ENCODE data around the gene TRIM24. TPM values are rescaled to one million over a fixed set of nuclear protein-coding genes. Genes with fewer than 3 reads are reported as not detected.
"Not testable (repeated sequence)": the region's sequence is repeated elsewhere in the genome, so short reads cannot be mapped to it uniquely, and the experiment has no call there.

The TRIM24 gene
- total RNA-seq, result 44.1 TPM

DNA sequence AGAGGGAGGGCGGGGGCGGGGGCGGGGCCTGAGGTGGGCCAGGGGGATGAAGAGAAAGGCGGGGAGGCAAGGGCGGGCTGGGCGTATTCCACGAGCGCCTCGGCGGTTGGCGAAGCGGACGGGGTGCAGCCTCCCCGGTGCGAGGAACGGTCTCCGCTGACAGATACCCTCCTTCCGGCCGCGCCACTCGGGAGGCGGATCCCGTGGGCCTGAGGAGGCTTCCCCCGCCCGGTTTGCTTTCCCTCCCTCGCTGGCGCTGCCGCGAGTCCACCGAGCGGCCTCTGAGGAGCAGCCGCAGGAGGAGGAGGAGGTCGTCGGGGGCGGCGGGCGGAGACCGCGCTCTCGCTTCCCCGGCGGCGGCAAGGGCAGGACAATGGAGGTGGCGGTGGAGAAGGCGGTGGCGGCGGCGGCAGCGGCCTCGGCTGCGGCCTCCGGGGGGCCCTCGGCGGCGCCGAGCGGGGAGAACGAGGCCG lies at the start of gene TRIM24:
TRIM24 (plus strand) TSS at position 84 of the 473 bp plus-strand sequence; CDS start at position 374, 290 bp downstream.
- no peak for DNase-seq (ENCODE audit: low spot score)

- DNase-seq (ENCODE audit: low spot score), result not testable (repeated sequence)
Measured at GRCh38 chr7:138412077-138412476, 48.0 kb upstream of the TRIM24 start.

- DNase-seq (ENCODE audit: low spot score), result not testable (repeated sequence)
Measured at GRCh38 chr7:138412921-138413320, 47.1 kb upstream of the TRIM24 start.

DNA sequence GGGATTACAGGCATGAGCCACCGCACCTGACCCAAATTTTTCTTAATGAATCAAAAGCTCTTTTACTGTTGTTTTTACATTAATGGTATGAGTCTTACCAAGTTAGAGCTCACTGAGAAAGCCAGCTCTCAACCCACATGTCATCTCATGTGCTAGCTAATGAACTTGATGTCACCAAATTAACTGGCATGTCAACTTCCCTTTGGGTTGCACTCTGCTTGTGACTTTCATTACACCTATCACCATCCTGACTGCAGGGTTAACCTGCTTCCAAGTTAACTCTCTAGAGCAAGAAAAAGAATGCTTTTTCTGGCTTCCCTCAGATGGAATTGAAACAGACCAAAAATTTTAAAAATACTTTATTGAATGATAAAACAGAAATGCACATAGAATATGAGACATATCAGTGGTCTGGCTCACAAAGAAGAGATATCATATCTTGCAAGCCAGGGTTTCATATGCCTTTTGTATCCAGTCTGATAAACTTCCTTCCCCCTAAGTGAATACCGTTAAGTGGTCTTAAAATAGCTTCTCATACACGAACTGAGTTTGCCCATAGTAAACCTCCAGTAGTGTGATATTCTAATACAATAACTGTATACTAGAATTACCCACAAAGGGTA lies 42.9 kb upstream of the TRIM24 start:
- DNase-seq (ENCODE audit: low spot score), result no peak

GRCh38 chr7:138417764-138418163 lies 42.3 kb upstream of the TRIM24 start:
- no peak for DNase-seq (ENCODE audit: low spot score)

GRCh38 chr7:138418403-138418802 lies 41.7 kb upstream of the TRIM24 start:
- DNase-seq (ENCODE audit: low spot score), result not testable (repeated sequence)

GRCh38 chr7:138425026-138425425 lies 35.0 kb upstream of the TRIM24 start:
- DNase-seq (ENCODE audit: low spot score), result no peak

GRCh38 chr7:138429577-138430250 lies 30.3 kb upstream of the TRIM24 start:
- DNase-seq (ENCODE audit: low spot score), result no peak

GRCh38 chr7:138431517-138431916 lies 28.5 kb upstream of the TRIM24 start:
- DNase-seq (ENCODE audit: low spot score), result no peak

DNA sequence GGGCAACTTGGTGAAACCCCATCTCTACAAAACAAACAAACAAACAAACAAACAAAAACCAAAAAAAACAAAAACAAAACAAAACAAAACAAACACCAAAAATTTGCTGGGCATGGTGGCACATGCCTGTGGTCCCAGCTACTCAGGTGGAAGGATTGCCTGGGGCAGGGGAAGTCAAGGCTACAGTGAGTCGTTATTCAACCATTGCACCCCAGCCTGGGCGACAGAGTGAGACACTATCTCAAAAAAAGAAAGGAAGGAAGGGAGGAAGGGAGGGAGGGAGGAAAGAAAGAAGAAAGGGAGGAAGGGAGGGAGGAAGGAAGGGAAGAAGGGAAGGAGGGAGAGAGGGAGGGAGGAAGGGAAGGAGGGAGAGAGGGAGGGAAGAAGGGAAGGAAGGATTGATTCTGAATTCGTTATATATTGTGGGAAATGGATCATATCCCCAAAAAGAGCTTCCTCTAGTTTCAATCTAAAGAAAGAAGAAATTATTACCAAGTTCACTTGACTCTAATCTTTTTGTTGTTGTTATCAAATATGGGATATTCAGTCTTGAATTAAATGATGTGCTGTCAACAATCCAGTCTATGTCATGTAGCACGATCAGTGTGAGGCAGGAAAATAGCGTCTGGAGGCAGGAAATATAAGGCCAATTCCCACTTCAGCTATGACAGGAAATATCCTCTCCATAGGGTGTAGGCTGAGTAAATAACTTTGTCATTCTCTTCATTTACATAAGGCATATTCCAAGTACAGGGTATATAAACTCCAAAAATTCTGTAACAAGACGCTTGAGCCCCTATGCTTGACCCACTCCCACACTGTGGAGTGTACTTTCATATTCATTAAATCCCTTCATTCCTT lies 26.2 kb upstream of the TRIM24 start:
- no peak for DNase-seq (ENCODE audit: low spot score)

DNA sequence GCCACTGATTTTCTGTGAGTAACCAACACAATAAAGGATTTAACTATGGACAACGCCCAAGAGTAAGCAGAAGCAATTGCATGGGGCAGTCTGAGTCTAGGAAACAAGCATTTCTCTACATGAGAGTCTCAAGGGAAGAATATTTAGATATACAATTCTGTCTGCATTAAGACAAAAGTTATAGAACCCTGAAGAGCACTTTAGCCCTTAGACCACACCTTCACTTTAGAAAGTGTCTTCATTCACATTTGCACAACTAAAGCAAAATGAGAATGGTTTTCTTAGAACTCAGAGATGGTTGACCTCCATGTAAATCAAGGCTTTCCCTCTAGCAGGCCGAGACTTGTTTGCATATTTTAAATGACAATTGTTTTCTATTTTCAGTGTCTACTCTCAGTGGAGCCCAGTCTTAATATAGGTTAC lies 25.5 kb upstream of the TRIM24 start:
- DNase-seq (ENCODE audit: low spot score), result no peak

DNA sequence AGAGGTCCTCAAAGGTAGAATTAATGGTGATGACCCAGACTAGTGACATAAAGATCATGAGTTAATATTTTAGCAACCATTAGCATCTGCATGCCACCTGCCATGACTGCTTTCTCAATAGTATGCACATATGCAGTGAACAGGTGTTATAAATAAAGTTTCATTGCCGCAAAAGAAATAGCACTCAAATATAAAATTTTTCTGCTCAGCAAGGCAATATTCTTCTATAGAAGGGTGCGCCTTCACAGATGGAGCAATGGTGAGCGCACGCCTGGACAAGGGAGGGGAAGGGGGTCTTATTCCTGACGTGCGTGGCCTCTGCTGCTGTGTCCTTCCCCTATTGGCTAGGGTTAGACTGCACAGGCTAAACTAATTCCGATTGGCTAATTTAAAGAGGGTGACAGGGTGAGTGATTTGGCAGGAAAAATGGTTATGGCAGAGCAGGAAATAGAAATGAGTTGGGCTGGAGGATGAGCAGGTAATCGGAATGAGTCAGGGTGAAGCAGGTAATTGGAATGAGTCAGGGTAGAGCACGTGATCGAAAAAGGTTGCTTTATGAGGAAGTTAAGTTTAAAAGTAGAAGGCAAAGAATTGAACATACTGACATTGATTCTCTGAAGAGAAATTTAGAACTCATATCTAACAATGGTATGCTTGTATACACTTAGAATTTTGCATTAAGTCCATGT lies 24.7 kb upstream of the TRIM24 start:
- no peak for DNase-seq (ENCODE audit: low spot score)

DNA sequence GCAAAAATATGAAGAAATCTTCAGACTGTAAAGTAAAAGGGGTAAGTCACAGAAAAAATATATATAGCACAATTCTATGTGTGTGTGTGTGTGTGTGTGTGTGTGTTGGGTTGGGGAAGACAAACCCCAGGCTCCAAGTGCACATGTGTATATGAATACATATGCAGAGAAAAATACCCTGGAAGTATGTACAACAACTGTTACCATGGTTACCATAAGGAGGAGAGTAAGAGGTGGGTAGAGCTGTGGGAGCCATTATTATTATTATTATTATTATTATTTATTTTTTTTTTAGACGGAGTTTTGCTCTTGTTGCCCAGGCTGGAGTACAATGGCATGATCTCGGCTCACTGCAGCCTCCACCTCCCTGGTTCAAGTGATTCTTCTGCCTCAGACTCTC lies 23.7 kb upstream of the TRIM24 start:
- DNase-seq (ENCODE audit: low spot score), result no peak

- no peak for DNase-seq (ENCODE audit: low spot score)
Measured at GRCh38 chr7:138440460-138440859, 19.6 kb upstream of the TRIM24 start.

GRCh38 chr7:138442822-138443221 lies 17.2 kb upstream of the TRIM24 start:
- DNase-seq (ENCODE audit: low spot score), result no peak

DNA sequence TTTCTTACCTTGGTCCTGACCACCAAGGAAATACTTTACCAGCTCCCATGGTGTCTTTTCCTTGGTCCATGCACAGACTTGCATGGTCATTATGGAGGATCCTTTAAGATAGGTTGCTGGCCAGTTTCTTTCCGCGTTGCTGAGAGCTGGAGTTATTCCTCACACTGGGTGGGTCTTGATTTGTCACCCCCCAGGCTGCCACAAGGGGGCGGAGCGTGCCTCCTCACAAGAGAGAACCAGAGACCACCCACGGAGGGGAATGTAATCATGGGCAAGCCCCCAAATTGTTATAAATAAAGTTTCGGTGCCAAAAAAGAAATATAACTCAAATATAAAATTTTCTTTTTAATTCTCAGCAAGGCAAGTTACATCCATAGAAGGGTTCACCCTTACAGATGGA lies 10.5 kb upstream of the TRIM24 start:
- no peak for DNase-seq (ENCODE audit: low spot score)

GRCh38 chr7:138455609-138456008 lies 4.5 kb upstream of the TRIM24 start:
- DNase-seq (ENCODE audit: low spot score), result no peak

GRCh38 chr7:138456220-138456619 lies 3.8 kb upstream of the TRIM24 start:
- no peak for DNase-seq (ENCODE audit: low spot score)

DNA sequence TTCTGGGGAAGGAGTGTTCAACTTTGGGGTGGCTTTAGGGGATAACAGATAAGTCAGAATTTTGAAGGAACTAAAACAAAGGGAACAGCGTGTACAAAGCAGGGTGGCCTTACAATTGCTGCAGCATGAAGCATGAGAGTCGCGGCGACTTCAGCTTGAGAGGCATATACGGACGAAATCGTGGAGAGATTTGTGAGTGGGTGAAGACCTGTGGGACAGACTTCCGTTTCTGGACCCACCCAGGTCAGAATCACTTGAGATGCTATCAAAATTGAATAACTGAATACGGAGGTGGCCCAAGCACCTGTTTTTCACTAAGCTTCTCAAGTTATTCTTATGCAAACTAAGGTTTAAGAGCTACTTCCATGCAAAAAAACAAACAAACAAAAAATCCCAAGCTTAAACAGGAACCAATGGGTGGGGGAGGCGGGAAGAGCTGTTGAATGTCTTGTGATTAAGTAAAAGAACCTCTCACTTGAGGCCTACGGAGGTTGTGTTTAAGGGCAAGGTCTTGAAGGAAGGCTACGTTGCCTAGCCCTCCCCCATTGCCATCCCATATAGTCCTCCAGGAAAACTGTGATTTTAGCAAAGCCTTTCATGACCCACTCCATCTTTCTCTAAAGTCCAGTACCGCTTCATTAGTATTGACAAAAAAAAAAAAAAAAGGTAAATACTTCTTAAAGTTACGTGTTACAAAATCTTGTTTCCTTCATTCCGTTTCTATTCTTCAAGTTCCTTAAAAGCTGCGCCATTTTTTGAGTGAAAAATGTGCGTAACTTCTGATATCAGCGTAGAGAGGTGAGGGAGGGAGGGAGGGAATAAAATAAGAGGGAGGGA lies 1.3 kb upstream of the TRIM24 start:
- DNase-seq (ENCODE audit: low spot score), result no peak

DNA sequence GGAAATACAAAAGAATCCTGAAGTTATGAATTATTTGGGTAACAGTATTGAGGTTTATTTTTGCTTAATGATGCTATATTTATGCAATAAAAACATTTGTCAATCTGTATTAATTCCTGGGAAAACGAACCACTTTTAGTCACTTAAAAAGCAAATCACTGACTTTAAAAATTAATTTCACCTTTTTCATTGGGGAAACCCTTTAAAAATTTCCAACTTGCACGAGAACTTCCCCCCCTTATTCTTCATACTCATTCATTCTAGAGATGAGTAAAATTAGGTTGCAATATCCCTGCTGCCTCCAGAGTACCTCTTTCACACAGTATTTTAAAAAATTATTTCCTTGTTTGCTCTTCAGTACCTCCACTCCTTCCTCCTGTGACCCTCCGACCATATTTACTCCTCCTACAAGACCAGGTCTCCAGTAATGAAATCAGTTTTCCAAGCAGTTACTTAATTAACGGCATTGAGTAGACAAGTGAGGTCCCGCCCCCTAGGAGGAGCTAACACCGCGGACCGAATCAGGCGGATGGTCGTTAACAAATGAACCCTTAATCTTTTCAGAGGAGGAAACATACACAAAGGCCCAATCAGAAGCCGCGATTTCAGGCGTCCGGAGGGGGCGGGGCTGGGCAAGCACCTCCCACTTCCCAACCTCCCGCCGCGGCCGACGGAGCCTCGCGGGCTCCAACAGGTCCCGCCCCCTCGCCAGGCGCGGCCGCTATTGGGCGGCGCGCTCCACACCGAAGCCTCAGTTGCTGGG lies 465 bp upstream of the TRIM24 start:
- DNase-seq (ENCODE audit: low spot score), result peak; percentile 98

Data from ureter (tissue), 1 donor.